Measurements from ENCODE around the gene NF1. TPM values are rescaled to one million over a fixed set of nuclear protein-coding genes. Genes with fewer than 3 reads are reported as not detected.
"Not testable (repeated sequence)": the region's sequence is repeated elsewhere in the genome, so short reads cannot be mapped to it uniquely, and the experiment has no call there.

NF1 gene
- polyA plus RNA-seq, 1 donor from 2014 or later: 10.0 TPM

DNA sequence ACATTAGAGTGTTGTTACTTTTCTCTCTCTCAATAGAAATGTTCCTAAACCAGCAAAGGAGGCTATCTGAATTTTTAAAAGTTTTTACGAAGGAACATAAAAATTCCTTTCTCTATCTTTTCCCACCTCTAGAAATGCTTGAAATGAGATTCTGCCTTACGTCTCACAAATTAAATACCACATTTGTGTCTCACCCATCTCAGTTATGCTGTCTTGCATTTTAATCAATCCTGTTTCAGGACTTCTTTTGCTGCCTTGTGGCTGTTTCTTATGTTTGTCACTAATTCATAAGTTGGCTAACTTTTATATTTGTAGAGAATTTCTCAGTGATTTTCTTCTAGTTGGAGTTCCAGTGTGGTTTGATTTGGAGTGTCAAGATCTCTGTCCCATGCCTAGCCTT lies 198.8 kb downstream of the NF1 start:
- Mint-ChIP-seq H3K9me3 (no peaks in the 10 kb centered on the region), H3K27ac (no peak overlapping the region), H3K4me1 (peaks cover 0 to 4% (median 2%) of the 10 kb centered on the region in 3 donors)

DNA sequence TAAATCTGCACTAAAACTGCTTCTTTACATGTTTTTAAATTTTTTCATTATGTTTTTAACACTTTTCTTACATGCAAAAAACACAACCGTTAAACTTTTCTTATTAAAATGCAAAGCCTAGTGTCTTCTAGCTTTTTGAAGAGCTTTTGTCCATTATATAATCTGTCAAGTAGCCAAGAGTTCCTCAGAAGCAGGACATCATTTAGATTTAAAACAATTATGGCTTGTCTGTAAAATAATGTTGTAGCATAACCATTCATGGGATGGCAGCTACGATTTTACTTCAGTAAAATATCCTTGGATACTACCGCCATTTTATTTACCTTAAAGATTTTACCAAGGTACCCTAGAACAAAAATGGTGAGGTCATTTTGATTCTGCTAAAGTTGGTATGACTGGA lies 199.5 kb downstream of the NF1 start:
- peaks cover 0 to 4% (median 2%) of the 10 kb centered on the region in 3 donors for H3K4me1 Mint-ChIP-seq
- peaks cover 4% of the 10 kb centered on the region for H3K36me3 Mint-ChIP-seq
- no peak overlapping the region for H3K4me3 Mint-ChIP-seq
- H3K27ac Mint-ChIP-seq: no peak overlapping the region
- H3K27me3 Mint-ChIP-seq: no peaks in the 10 kb centered on the region
- H3K9me3 Mint-ChIP-seq: no peaks in the 10 kb centered on the region

More for the DNA sequence above, 198.8 kb downstream of the NF1 start:
- peaks cover 4% of the 10 kb centered on the region for H3K36me3 Mint-ChIP-seq
- H3K27me3 Mint-ChIP-seq: no peaks in the 10 kb centered on the region
- H3K4me3 Mint-ChIP-seq: no peak overlapping the region

DNA sequence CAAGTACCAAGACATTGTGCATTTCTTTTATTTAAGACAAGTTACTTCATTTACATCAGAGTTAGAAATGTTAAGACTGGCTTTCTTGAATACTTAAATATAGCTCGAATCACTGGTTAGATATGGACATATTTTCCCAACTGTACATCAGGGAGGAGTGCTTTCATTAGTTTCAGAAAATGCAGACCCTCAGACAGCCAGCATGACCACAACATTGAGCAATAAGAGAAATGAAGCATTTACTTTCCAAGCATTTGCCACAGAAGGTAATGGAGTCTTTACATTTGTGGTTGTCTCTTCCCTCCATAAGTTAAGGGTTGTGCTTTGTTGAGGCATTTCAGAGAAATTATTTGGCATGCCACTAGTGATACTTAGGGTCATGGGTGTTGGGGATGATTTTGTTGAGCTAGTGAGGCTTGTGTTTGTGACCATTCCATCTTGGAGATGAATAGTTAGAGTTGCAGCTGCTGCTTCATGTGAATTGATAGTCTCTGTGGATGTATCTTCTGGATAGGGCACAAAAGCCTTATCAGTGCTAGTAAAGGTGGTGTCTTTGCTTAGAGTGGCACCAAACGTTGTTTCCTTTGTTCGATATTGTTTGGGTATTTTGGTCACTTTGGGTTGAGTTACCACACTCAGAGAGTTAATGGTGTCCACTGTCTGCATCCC lies 200.2 kb downstream of the NF1 start:
- H3K36me3 Mint-ChIP-seq: peaks cover 4% of the 10 kb centered on the region
- H3K27me3 Mint-ChIP-seq: no peaks in the 10 kb centered on the region
- peaks cover 0 to 4% (median 2%) of the 10 kb centered on the region in 3 donors for H3K4me1 Mint-ChIP-seq
- H3K9me3 Mint-ChIP-seq: no peaks in the 10 kb centered on the region
- no peak overlapping the region for H3K4me3 Mint-ChIP-seq
- H3K27ac Mint-ChIP-seq: no peak overlapping the region

DNA sequence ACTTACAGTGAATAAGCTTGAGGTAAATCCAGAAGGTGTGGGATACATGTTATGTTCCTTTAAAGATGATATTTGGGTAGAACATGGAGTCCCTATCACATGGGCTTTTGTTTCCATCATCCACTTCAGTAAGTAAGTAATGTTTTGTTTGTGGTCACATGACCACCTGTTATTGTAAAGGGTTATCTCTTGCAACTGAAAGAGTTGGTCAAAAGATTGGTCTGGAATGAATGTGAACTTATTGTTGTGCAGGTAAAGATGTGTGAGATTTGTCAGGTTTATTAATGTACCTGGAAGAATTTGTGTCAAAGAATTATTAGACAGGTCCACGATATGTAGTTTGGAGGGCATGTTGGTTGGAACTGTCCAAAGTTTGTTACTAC lies 200.7 kb downstream of the NF1 start:
- H3K27ac Mint-ChIP-seq: no peak overlapping the region
- H3K36me3 Mint-ChIP-seq: peaks cover 4% of the 10 kb centered on the region
- peaks cover 0 to 2% (median 2%) of the 10 kb centered on the region in 3 donors for H3K4me1 Mint-ChIP-seq
- no peaks in the 10 kb centered on the region for H3K27me3 Mint-ChIP-seq
- no peak overlapping the region for H3K4me3 Mint-ChIP-seq
- no peaks in the 10 kb centered on the region for H3K9me3 Mint-ChIP-seq

DNA sequence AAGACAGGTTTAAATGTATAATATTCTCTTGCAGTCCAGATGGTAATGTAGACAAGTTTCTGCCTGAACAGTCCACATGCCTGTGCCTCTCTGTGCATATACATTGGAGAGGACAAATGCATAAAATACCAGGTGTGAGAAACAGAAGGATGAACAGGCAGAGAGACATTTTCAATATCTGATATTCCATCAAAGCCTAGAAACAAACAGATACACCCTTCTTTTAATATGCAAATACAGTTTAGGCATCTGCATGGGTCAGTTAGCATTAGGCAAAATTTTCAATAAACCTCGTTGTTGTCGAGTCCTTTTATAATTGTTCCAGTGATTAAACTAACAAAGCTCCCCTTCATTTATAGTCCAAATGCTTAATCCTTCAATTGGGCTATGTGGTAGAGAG lies 201.4 kb downstream of the NF1 start:
- Mint-ChIP-seq H3K4me3 (no peak overlapping the region), H3K27me3 (no peaks in the 10 kb centered on the region), H3K4me1 (peaks cover 2 to 6% (median 2%) of the 10 kb centered on the region in 3 donors), H3K36me3 (peaks cover 4% of the 10 kb centered on the region), H3K9me3 (no peaks in the 10 kb centered on the region), H3K27ac (no peak overlapping the region)

DNA sequence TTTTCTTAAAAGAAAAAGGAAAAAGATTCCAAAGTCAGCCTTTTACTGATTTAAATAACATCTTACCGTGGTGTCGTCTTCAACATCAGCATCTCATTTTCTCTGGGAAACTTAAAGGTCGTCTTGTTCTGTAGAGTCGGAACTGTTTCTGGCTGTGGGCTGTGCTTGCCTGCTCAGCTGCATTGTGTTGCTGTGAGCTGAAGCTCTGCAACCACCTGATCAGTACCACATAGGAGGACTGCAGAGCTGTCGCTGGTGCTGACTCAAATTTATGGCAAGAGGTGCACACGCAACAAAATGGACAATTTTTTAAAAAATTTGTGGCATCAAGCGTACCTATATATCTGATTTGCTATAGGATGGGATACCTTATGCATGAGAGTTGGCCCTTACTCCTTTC lies 202.3 kb downstream of the NF1 start, which contains the start of gene OMG:
Gene OMG, minus strand, starts transcription at position 150 of the 400 bp plus-strand sequence. CDS start 908 bp downstream, outside the sequence.
- Mint-ChIP-seq H3K9me3 (no peaks in the 10 kb centered on the region), H3K27me3 (no peaks in the 10 kb centered on the region), H3K4me3 (no peak within 1 kb of the TSS), H3K36me3 (peaks cover 4% of the 10 kb centered on the region), H3K27ac (no peak within 1 kb of the TSS), H3K4me1 (peaks cover 5 to 13% (median 6%) of the 10 kb centered on the region in 3 donors)

DNA sequence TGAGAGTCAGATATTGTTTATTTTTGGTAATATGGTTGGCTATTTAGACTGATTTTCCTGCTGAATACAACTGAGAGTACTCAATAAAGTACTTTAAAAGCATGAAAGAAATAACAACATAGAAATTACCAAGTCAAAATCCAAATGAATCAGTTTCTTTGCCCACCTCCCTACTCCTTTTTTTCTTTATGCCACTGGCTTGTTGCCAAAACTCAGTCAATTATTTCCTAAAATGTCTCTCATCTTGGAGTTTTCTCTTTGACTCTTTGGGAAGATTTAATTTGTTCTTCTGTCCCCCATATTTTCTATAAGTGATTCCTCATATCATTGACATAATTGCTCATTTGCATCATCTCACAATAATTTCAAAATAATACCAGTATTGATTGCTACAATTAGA lies 204.8 kb downstream of the NF1 start:
- no peak overlapping the region for H3K27ac Mint-ChIP-seq
- no peak overlapping the region for H3K4me3 Mint-ChIP-seq
- H3K36me3 Mint-ChIP-seq: peaks cover 12% of the 10 kb centered on the region
- peaks cover 15 to 20% (median 16%) of the 10 kb centered on the region in 3 donors for H3K4me1 Mint-ChIP-seq
- H3K9me3 Mint-ChIP-seq: no peaks in the 10 kb centered on the region
- no peaks in the 10 kb centered on the region for H3K27me3 Mint-ChIP-seq

DNA sequence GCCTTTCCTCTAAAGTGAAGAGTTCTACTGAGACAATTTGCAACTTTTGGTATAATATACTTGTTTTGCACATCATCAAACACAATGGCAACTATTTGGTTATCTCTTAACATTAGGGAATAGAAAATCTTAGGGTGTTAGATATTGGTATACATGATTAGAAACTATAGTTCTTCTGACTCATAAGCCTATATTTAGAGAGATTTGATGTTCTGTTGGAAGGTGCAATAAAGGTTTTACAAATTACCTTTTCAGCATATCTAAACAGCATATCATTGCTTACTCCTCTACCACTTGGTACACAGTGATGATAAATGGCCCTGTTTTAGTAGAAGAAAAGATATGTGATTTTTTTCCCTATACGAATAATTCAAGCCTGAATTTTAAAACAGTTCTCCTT lies 212.9 kb downstream of the NF1 start:
- Mint-ChIP-seq H3K9me3 (peaks cover 4 to 5% (median 5%) of the 10 kb centered on the region in 3 donors), H3K4me3 (peak overlapping the region; percentile 38 to 96 (median 96)), H3K36me3 (peaks cover 19% of the 10 kb centered on the region), H3K27me3 (no peaks in the 10 kb centered on the region), H3K4me1 (peaks cover 48% of the 10 kb centered on the region in 3 donors), H3K27ac (peak overlapping the region in 2 of 3 donors; percentile 89 to 96)

DNA sequence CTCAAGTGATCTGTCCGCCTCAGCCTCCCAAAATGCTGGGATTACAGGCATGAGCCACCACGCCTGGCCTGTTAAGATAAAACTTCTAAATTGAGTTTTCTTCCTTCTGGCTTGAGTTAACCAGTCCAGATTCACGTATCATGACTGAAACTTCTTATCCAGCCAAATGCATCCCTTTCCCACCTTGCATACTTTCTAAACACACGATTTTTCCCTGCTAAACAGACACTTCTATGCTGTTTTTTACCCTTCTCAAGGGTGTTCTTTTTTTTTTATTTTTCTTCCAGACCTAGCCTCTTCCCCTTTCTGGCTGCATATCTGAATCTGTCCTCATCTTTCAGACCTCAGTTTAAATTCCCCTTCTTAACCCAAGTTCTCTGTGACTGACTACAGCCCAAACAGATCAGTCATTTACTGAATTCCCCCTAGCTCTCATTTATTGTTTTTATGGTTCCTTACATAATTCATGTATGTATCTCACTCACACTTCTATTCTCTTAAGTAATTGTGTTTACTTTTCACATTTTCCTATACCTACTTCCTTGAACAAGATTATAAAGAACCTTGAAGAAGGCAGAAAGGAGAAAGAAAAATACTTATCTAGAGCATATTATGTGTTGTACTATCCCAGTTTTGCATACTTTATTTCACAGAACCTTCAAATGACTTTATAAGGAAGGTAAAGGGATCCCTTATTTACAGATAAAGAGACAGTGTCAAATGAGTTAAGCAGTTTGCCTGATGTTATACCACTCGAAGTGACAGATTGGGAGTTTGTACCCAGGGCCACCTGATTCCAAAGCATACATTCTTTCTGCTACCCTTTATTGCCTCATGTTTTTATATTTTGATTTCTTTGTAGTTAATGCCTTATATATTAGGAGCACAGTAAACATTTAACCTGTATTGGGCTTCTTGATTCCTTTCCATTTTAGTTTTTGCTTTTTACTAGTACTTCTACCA lies 213.9 kb downstream of the NF1 start:
- Mint-ChIP-seq H3K9me3 (peaks cover 4 to 5% (median 5%) of the 10 kb centered on the region in 3 donors), H3K4me1 (peaks cover 43 to 48% (median 44%) of the 10 kb centered on the region in 3 donors), H3K27me3 (no peaks in the 10 kb centered on the region), H3K36me3 (peaks cover 16% of the 10 kb centered on the region), H3K4me3 (peak overlapping the region; percentile 82 to 96 (median 96)), H3K27ac (peak overlapping the region; percentile 59 to 96 (median 89))

DNA sequence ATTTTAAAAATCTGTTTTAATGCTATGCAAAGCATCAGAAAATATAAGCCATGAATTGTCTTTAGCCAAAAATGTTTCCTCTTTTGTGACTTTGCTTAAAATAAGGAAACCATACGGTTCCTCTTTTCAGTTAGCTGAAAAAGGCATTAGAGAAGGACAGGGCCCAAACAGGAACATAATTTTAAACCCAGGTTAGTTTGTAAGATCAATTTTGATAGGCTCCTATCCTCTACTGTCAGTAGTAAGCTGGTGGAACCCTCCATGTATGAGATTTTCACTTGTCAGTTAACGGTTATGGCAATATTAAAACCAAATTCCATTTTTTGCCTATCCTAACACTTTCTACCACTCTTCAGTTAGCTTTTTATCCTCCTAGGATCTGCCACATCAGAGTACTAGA lies 214.8 kb downstream of the NF1 start:
- peak overlapping the region; percentile 82 to 96 (median 96) for H3K4me3 Mint-ChIP-seq
- peaks cover 42 to 46% (median 42%) of the 10 kb centered on the region in 3 donors for H3K4me1 Mint-ChIP-seq
- peak overlapping the region; percentile 59 to 96 (median 89) for H3K27ac Mint-ChIP-seq
- H3K36me3 Mint-ChIP-seq: peaks cover 10% of the 10 kb centered on the region
- H3K9me3 Mint-ChIP-seq: peaks cover 4 to 5% (median 5%) of the 10 kb centered on the region in 3 donors
- no peaks in the 10 kb centered on the region for H3K27me3 Mint-ChIP-seq

DNA sequence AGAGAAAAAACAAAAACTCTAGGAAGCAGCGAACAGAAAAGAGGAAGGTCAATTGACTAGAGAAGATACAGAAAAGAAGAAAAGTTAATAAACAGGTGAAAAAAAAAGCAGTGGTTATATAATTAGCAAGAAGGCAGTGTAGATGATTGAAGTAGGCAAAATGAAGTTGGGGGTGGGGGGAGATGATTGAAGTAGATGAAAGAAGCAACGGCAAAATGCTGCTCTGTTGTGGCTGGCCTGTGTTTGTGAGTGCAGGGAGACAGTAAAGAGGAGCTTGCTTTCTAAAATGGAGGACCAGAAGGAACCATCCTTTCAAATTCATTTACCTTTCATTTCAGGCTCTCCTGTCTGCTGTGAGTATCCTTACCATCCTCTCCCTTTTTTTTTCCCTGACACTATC lies 215.5 kb downstream of the NF1 start:
- Mint-ChIP-seq H3K4me3 (peak overlapping the region; percentile 82 to 96 (median 96)), H3K27ac (peak overlapping the region; percentile 59 to 96 (median 83)), H3K9me3 (peaks cover 0 to 2% (median 2%) of the 10 kb centered on the region in 3 donors), H3K4me1 (peaks cover 39 to 44% (median 41%) of the 10 kb centered on the region in 3 donors), H3K27me3 (no peaks in the 10 kb centered on the region), H3K36me3 (peaks cover 10% of the 10 kb centered on the region)

DNA sequence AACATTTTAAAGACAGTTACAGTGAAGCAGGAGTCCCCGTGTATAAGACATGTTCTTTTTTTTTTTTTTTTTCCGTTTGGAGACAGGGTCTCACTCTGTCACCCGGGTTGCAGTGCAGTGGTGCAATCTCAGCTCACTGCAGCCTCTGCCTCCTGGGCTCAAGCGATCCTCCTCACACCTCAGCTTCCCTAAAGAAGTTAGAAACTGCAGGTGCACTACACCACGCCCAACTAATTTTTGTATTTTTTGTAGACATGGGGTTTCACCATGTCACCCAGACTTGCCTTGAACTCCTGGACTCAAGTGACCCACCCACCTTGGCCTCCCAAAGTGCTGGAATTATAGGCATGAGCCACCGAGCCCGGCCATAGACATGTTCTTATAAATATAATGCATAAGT lies 216.1 kb downstream of the NF1 start:
- Mint-ChIP-seq H3K9me3 (peaks cover 0 to 2% (median 2%) of the 10 kb centered on the region in 3 donors), H3K27ac (peak overlapping the region; percentile 59 to 96 (median 64)), H3K4me1 (peaks cover 35 to 42% (median 39%) of the 10 kb centered on the region in 3 donors), H3K27me3 (no peaks in the 10 kb centered on the region), H3K4me3 (peak overlapping the region; percentile 82 to 99 (median 96)), H3K36me3 (peaks cover 10% of the 10 kb centered on the region)

DNA sequence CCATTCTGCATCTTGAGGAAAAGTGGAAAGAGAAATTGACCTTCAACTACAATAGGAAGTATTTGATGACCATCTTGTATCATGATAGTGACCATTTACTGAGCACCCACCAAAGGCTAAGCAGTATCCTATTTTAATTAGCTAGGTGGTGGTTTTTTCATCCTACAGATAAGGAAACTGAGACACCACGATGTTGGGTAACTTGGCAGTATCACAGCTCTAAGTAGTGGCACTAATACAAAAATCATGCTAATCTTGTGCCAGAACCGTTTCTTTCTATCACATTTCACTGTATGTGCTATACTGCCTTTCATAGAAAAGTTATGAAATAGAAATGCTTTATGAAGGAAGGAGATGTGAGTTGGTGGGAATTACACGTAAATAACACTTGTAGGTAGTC lies 216.7 kb downstream of the NF1 start:
- Mint-ChIP-seq H3K9me3 (no peaks in the 10 kb centered on the region), H3K36me3 (peaks cover 10% of the 10 kb centered on the region), H3K4me1 (peaks cover 29 to 39% (median 36%) of the 10 kb centered on the region in 3 donors), H3K4me3 (peak overlapping the region; percentile 82 to 99 (median 96)), H3K27me3 (no peaks in the 10 kb centered on the region), H3K27ac (peak overlapping the region; percentile 59 to 96 (median 86))

DNA sequence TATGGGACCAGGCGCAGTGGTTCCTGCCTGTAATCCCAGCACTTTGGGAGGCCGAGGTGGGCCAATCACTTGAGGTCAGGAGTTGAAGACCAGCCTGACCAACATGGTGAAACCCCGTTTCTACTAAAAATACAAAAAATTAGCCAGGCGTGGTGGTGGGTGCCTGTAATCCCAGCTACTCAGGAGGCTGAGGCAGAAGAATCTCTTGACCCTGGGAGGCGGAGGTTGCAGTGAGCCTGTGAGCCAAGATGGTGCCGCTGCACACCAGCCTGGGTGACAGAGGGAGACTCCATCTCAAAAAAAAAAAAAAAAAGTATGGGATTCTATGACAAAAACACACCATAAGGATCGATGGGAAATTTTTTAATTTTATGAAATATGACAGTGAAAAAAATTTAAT lies 217.4 kb downstream of the NF1 start:
- Mint-ChIP-seq H3K4me1 (peaks cover 27 to 38% (median 33%) of the 10 kb centered on the region in 3 donors), H3K27ac (peak overlapping the region; percentile 59 to 96 (median 86)), H3K4me3 (peak overlapping the region; percentile 82 to 99 (median 96))
- H3K36me3 Mint-ChIP-seq, H3K9me3 Mint-ChIP-seq, H3K27me3 Mint-ChIP-seq: not testable (repeated sequence)

All from IgD-negative memory B cell (primary cell).